ENCODE results near the gene CRX. TPM values are rescaled to one million over a fixed set of nuclear protein-coding genes. Genes with fewer than 3 reads are reported as not detected.
"Not testable (repeated sequence)": the region's sequence is repeated elsewhere in the genome, so short reads cannot be mapped to it uniquely, and the experiment has no call there.

CRX gene
- total RNA-seq, 4 donors from 2014 or later = not detected

GRCh38 chr19:47854459-47854858 is 32.7 kb downstream of the CRX start:
- no peaks in the 10 kb centered on the region for H3K36me3 ChIP-seq
- H3K27ac ChIP-seq = no peak overlapping the region
- H3K4me3 ChIP-seq = no peak overlapping the region
- no peaks in the 10 kb centered on the region for H3K9me3 ChIP-seq
- 70 to 78% methylated on average over 4 of the region's 4 CpGs for WGBS, 2 donors (ENCODE audit: low coverage in 1 of 2)
- no peak for ATAC-seq
- H3K27me3 ChIP-seq = peaks cover 91% of the 10 kb centered on the region
- H3K4me1 ChIP-seq = peaks cover 0 to 4% (median 0%) of the 10 kb centered on the region in 3 donors
- TF ChIP-seq CTCF (IDR thresholded peaks at IDR 0.05) (no peak), POLR2AphosphoS5 (IDR thresholded peaks at IDR 0.05) (no peak), EP300 (IDR thresholded peaks at IDR 0.05) (no peak), POLR2A (IDR thresholded peaks at IDR 0.05) (no peak)

GRCh38 chr19:47858231-47858630 is 36.5 kb downstream of the CRX start:
- not testable (repeated sequence) for ATAC-seq, H3K36me3 ChIP-seq, H3K27ac ChIP-seq, H3K9me3 ChIP-seq, H3K4me1 ChIP-seq, H3K4me3 ChIP-seq
- 80% methylated on average over 1 of the region's 9 CpGs; no CpG with 5 or more reads in 1 of the 2 donors for WGBS, 2 donors (ENCODE audit: low coverage in 1 of 2)
- H3K27me3 ChIP-seq = peaks cover 74% of the 10 kb centered on the region

GRCh38 chr19:47858646-47859285 is 37.0 kb downstream of the CRX start, which contains the start of gene TPRX2:
Gene TPRX2, plus strand, starts transcription at chr19:47859235. Its CDS starts 12 bp downstream, at chr19:47859247.
- H3K27me3 ChIP-seq = peaks cover 69% of the 10 kb centered on the region
- not testable (repeated sequence) for H3K27ac ChIP-seq, H3K9me3 ChIP-seq, H3K4me1 ChIP-seq, H3K36me3 ChIP-seq, ATAC-seq, H3K4me3 ChIP-seq
- 86 to 100% methylated on average over 1 to 6 of the region's 9 CpGs for WGBS, 2 donors (ENCODE audit: low coverage in 1 of 2)

GRCh38 chr19:47859838-47860237 is 38.1 kb downstream of the CRX start:
- not testable (repeated sequence) for H3K9me3 ChIP-seq, H3K27ac ChIP-seq, H3K4me1 ChIP-seq, ATAC-seq, H3K36me3 ChIP-seq, H3K4me3 ChIP-seq
- peaks cover 60% of the 10 kb centered on the region for H3K27me3 ChIP-seq
- no CpG with 5 or more reads among the region's 17 CpGs for WGBS, 2 donors (ENCODE audit: low coverage in 1 of 2)

- Histone ChIP-seq H3K4me3 (no peak overlapping the region), H3K4me1 (no peaks in the 10 kb centered on the region), H3K9me3 (no peaks in the 10 kb centered on the region), H3K36me3 (no peaks in the 10 kb centered on the region), H3K27ac (no peak overlapping the region), H3K27me3 (peaks cover 55% of the 10 kb centered on the region)
- WGBS, 2 donors (ENCODE audit: low coverage in 1 of 2) = no CpG with 5 or more reads among the region's 34 CpGs
- ATAC-seq = no peak
- TF ChIP-seq POLR2A (IDR thresholded peaks at IDR 0.05) (no peak), EP300 (IDR thresholded peaks at IDR 0.05) (no peak), CTCF (IDR thresholded peaks at IDR 0.05) (no peak), POLR2AphosphoS5 (IDR thresholded peaks at IDR 0.05) (no peak)
These were observed 39.0 kb downstream of the CRX start for GRCh38 chr19:47860602-47861297.

GRCh38 chr19:47861630-47862029 is 39.9 kb downstream of the CRX start:
- Histone ChIP-seq H3K4me3 (no peak overlapping the region), H3K27ac (no peak overlapping the region), H3K27me3 (peaks cover 46% of the 10 kb centered on the region), H3K4me1 (no peaks in the 10 kb centered on the region), H3K9me3 (no peaks in the 10 kb centered on the region), H3K36me3 (no peaks in the 10 kb centered on the region)
- TF ChIP-seq CTCF (IDR thresholded peaks at IDR 0.05) (no peak), POLR2A (IDR thresholded peaks at IDR 0.05) (no peak), EP300 (IDR thresholded peaks at IDR 0.05) (no peak), POLR2AphosphoS5 (IDR thresholded peaks at IDR 0.05) (no peak)
- WGBS, 2 donors (ENCODE audit: low coverage in 1 of 2) = 89 to 96% methylated on average over 4 to 5 of the region's 5 CpGs
- no peak for ATAC-seq
